Measurements from ENCODE around the gene PPOX. TPM values are rescaled to one million over a fixed set of nuclear protein-coding genes. Genes with fewer than 3 reads are reported as not detected.
A peak's percentile ranks its signal among the peaks of the same experiment; 100 is the strongest.

The PPOX gene
- total RNA-seq, 1 donor from 2014 or later, result 20.0 TPM

DNA sequence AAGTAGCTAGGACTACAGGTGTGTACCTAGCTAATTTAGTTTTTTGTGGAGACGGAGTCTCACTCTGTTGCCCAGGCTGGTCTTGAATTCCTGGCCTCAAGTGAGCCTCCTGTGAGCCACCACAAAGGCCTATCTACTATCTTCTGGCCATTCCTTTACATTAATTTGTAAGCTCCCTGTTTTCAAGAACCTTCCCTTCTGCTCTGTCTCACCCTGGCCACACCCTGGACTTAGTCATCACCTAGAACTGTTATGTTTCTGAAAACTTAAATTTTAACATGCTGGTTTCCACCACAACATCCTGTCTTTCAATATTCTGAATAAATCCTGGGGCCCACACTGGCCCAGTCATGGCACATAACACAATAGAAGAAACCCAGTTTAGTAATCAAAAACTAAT lies 16.0 kb downstream of the PPOX start:
- Mint-ChIP-seq H3K9me3 (ENCODE audit: unreplicated experiment) (peaks cover 2% of the 10 kb centered on the region), H3K4me1 (ENCODE audit: low read depth, unreplicated experiment) (peaks cover 17% of the 10 kb centered on the region), H3K27ac (ENCODE audit: unreplicated experiment) (no peak overlapping the region), H3K36me3 (ENCODE audit: low read depth, unreplicated experiment) (peaks cover 2% of the 10 kb centered on the region), H3K4me3 (ENCODE audit: unreplicated experiment) (no peak overlapping the region), H3K27me3 (ENCODE audit: low read depth, unreplicated experiment) (peaks cover 3% of the 10 kb centered on the region)
- Histone ChIP-seq H3K27me3 (ENCODE audit: insufficient read depth, low read length) (no peaks in the 10 kb centered on the region), H3K4me2 (ENCODE audit: low read length) (peak overlapping the region; percentile 40), H3K36me3 (ENCODE audit: insufficient read depth, low read length) (no peaks in the 10 kb centered on the region), H3K9me3 (ENCODE audit: insufficient read depth, low read depth, low read length) (no peaks in the 10 kb centered on the region), H4K20me1 (ENCODE audit: insufficient read depth, low read length) (no peaks in the 10 kb centered on the region), H3K9ac (ENCODE audit: low read length) (no peak overlapping the region), H3K4me3 (ENCODE audit: insufficient read depth, low read depth, low read length) (no peak overlapping the region), H2AFZ (ENCODE audit: low read depth, low read length) (peak overlapping the region; percentile 23), H3K27ac (ENCODE audit: low read depth, low read length) (peak overlapping the region; percentile 1), H3K79me2 (ENCODE audit: insufficient read depth, low read length) (peaks cover under 1% of the 10 kb centered on the region), H3K4me1 (ENCODE audit: insufficient read depth, low read length) (peaks cover 9% of the 10 kb centered on the region)
- TF ChIP-seq, protein P1, sequence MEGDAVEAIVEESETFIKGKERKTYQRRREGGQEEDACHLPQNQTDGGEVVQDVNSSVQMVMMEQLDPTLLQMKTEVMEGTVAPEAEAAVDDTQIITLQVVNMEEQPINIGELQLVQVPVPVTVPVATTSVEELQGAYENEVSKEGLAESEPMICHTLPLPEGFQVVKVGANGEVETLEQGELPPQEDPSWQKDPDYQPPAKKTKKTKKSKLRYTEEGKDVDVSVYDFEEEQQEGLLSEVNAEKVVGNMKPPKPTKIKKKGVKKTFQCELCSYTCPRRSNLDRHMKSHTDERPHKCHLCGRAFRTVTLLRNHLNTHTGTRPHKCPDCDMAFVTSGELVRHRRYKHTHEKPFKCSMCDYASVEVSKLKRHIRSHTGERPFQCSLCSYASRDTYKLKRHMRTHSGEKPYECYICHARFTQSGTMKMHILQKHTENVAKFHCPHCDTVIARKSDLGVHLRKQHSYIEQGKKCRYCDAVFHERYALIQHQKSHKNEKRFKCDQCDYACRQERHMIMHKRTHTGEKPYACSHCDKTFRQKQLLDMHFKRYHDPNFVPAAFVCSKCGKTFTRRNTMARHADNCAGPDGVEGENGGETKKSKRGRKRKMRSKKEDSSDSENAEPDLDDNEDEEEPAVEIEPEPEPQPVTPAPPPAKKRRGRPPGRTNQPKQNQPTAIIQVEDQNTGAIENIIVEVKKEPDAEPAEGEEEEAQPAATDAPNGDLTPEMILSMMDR (IDR thresholded peaks at IDR 0.05; ENCODE audit: insufficient read depth, low read depth, low read length), result no peak
- TF ChIP-seq EZH2 (IDR thresholded peaks at IDR 0.05; ENCODE audit: insufficient read depth, low read length), result no peak
- DNase-seq (ENCODE audit: low read depth), result peak; percentile 33
- FAIRE-seq, result no peak

DNA sequence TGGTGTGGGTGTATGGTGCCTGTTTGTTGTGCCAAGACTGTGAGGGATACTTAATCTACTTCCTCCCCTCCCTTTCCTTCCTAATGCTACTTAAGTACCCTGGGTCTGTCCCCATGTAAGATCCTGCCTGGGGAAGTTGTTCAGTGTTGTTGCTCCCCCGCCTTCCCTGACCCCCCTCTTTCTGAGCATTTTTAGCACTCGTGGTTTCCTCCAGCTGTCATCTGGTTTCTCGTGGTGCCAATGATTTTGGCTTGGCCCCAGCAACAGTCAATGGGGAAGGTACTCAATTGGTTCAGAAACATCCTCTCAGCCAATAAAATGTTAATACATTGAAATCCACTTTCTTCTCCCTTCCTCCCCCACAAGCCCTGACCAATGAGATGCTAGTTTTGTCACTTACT lies 19.1 kb downstream of the PPOX start:
- Histone ChIP-seq H3K27ac (ENCODE audit: low read depth, low read length) (no peak overlapping the region), H3K27me3 (ENCODE audit: insufficient read depth, low read length) (no peaks in the 10 kb centered on the region), H3K9ac (ENCODE audit: low read length) (no peak overlapping the region), H2AFZ (ENCODE audit: low read depth, low read length) (no peak overlapping the region), H3K36me3 (ENCODE audit: insufficient read depth, low read length) (no peaks in the 10 kb centered on the region), H3K9me3 (ENCODE audit: insufficient read depth, low read depth, low read length) (no peaks in the 10 kb centered on the region), H3K4me3 (ENCODE audit: insufficient read depth, low read depth, low read length) (no peak overlapping the region), H3K4me1 (ENCODE audit: insufficient read depth, low read length) (peaks cover 5% of the 10 kb centered on the region), H3K4me2 (ENCODE audit: low read length) (no peak overlapping the region), H3K79me2 (ENCODE audit: insufficient read depth, low read length) (no peaks in the 10 kb centered on the region), H4K20me1 (ENCODE audit: insufficient read depth, low read length) (no peaks in the 10 kb centered on the region)
- H3K27me3 Mint-ChIP-seq (ENCODE audit: low read depth, unreplicated experiment), result peaks cover 4% of the 10 kb centered on the region
- H3K9me3 Mint-ChIP-seq (ENCODE audit: unreplicated experiment), result peaks cover 2% of the 10 kb centered on the region
- peaks cover 2% of the 10 kb centered on the region for H3K36me3 Mint-ChIP-seq (ENCODE audit: low read depth, unreplicated experiment)
- TF ChIP-seq, protein P1 (IDR thresholded peaks at IDR 0.05; ENCODE audit: insufficient read depth, low read depth, low read length), result no peak
- TF ChIP-seq EZH2 (IDR thresholded peaks at IDR 0.05; ENCODE audit: insufficient read depth, low read length), result no peak
- peak overlapping the region; percentile 29 for H3K27ac Mint-ChIP-seq (ENCODE audit: unreplicated experiment)
- no peak overlapping the region for H3K4me3 Mint-ChIP-seq (ENCODE audit: unreplicated experiment)
- H3K4me1 Mint-ChIP-seq (ENCODE audit: low read depth, unreplicated experiment), result peaks cover 14% of the 10 kb centered on the region
- DNase-seq (ENCODE audit: low read depth) (peak; percentile 57), FAIRE-seq (no peak)

DNA sequence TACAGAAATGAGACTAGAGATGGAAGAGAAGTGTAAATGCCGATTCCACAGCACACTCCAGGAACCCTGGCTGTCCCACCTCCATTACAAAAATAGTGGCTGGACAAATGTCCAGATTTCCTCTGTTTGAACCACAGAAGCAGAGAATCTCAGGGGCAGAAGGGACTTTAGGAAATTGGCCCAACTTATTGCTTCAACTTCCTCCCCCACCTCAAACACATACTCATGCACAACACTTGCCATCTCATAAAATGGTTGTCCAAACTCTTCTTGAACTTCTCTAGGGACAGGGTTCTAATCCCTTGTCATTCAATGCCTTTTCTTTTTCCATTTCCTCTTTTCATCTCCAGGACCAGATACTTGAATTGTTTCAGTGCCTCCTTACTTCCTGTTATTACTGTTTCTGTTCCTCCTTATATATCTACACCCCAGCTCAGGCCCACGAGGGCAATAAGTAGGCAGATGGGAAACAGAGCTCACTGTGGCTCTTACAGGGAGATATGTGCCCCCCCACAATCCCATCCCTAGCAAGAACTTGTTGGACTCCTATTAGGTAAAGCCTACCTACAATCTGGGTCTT lies 19.6 kb downstream of the PPOX start:
- Mint-ChIP-seq H3K27ac (ENCODE audit: unreplicated experiment) (peak overlapping the region; percentile 29), H3K4me1 (ENCODE audit: low read depth, unreplicated experiment) (peaks cover 14% of the 10 kb centered on the region), H3K9me3 (ENCODE audit: unreplicated experiment) (peaks cover 2% of the 10 kb centered on the region), H3K27me3 (ENCODE audit: low read depth, unreplicated experiment) (peaks cover 4% of the 10 kb centered on the region), H3K36me3 (ENCODE audit: low read depth, unreplicated experiment) (peaks cover 2% of the 10 kb centered on the region), H3K4me3 (ENCODE audit: unreplicated experiment) (no peak overlapping the region)
- Histone ChIP-seq H3K27ac (ENCODE audit: low read depth, low read length) (no peak overlapping the region), H3K79me2 (ENCODE audit: insufficient read depth, low read length) (no peaks in the 10 kb centered on the region), H2AFZ (ENCODE audit: low read depth, low read length) (peak overlapping the region; percentile 43), H3K36me3 (ENCODE audit: insufficient read depth, low read length) (no peaks in the 10 kb centered on the region), H3K4me1 (ENCODE audit: insufficient read depth, low read length) (peaks cover 5% of the 10 kb centered on the region), H3K4me2 (ENCODE audit: low read length) (no peak overlapping the region), H3K27me3 (ENCODE audit: insufficient read depth, low read length) (no peaks in the 10 kb centered on the region), H3K9me3 (ENCODE audit: insufficient read depth, low read depth, low read length) (no peaks in the 10 kb centered on the region), H4K20me1 (ENCODE audit: insufficient read depth, low read length) (no peaks in the 10 kb centered on the region), H3K4me3 (ENCODE audit: insufficient read depth, low read depth, low read length) (no peak overlapping the region), H3K9ac (ENCODE audit: low read length) (no peak overlapping the region)
- DNase-seq (ENCODE audit: low read depth), result no peak
- TF ChIP-seq EZH2 (IDR thresholded peaks at IDR 0.05; ENCODE audit: insufficient read depth, low read length), result no peak
- no peak for FAIRE-seq

Data from astrocyte (in vitro differentiated cells and primary cell).